HG02970 (cell line): ENCODE results near the gene WNT16.

Experiments used
- ATAC-seq: cut with Tn5 transposase; IDR thresholded peaks from one replicate; pipeline ENCODE4 v1.9.1; 2021; ENCODE audit warnings: mild to moderate bottlenecking, moderate library complexity, moderate number of reproducible peaks; ENCODE audit not compliant: unreplicated experiment, low FRiP score

Gene WNT16

DNA sequence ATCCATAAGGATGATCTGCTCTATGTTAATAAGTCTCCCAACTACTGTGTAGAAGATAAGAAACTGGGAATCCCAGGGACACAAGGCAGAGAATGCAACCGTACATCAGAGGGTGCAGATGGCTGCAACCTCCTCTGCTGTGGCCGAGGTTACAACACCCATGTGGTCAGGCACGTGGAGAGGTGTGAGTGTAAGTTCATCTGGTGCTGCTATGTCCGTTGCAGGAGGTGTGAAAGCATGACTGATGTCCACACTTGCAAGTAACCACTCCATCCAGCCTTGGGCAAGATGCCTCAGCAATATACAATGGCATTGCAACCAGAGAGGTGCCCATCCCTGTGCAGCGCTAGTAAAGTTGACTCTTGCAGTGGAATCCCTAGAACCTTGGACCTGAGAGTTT, 10.3 kb downstream of the WNT16 start:
- no peak for ATAC-seq

GRCh38 chr7:121341933-121342332, 13.1 kb downstream of the WNT16 start:
- ATAC-seq, result no peak

DNA sequence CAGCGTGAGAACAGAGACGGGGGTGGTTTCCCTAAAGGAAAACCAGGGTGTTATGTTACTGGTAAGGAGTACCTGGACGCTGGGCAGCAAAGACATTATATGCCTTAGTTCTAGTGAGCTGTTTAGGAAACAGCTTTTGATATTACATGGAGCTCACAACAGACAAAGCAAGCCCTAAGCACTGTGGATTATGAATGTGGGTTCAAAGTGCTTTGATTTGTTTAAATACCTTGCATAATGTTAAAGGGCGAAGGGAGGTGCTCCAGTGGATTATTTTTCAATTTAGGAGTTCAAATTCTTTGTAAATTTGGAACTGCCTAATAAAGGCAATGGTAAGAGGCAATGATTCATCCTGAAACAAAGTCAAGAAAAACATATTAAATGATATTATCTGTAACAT, 13.8 kb downstream of the WNT16 start:
- ATAC-seq, result no peak

DNA sequence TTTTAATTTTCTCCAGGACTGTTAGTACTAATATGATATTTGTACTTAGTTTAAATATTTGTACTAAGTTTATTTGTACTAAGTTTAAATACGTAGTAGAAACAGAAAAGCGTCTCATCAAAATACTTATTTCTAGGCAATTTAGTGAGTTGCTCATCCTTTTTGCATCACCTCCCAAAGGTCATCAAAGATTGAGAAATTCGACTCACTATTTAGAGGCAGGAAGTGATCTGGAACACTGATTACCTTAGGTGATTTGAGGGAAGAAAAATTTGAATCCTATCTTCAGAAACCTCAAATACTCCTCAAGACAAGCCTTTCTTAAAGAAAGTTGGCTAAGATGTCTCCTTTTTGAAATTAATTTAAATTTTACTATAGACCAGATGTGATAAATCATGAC, 14.5 kb downstream of the WNT16 start:
- no peak for ATAC-seq

DNA sequence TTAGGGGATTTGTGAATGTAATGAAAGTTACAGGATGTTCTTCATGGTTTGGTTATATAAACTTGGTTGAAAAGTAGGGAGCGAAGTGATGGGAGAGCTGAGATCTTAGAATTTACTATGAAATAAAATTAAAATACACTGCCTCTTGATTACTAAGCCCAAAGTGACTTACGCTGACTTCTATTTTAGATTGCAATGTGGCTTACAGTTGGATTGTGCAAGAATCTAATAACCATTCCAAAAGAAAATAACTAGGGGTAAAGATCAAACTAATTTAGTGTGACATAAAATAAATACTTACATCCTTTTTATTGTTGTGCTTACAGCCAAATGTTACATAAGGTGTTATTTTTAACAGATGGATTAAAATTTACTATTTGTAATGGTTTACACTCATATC, 15.3 kb downstream of the WNT16 start:
- no peak for ATAC-seq

GRCh38 chr7:121344497-121344896, 15.7 kb downstream of the WNT16 start:
- no peak for ATAC-seq

- no peak for ATAC-seq
Observed at GRCh38 chr7:121351682-121352081, 22.9 kb downstream of the WNT16 start.

- no peak for ATAC-seq
Observed at GRCh38 chr7:121352323-121352722, 23.5 kb downstream of the WNT16 start.

- no peak for ATAC-seq
Observed at GRCh38 chr7:121355574-121355973, 26.8 kb downstream of the WNT16 start.

DNA sequence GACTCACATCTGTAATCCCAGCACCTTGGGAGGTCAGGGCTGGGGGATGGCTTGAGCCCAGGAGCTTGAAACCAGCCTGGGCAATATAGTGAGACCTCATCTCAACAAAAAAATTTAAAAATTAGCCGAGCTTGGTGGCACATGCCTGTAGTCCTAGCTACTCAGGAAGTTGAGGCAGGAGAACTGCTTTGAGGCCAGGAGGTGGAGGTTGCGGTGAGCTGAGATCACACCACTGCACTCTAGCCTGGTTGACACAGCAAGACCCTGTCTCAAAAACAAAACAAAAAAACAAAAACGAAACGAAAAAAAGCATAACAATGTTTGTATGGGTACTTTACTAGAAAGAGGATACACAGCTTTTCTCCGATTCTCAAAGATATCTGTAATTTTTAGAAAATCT, 31.8 kb downstream of the WNT16 start:
- ATAC-seq, result no peak

DNA sequence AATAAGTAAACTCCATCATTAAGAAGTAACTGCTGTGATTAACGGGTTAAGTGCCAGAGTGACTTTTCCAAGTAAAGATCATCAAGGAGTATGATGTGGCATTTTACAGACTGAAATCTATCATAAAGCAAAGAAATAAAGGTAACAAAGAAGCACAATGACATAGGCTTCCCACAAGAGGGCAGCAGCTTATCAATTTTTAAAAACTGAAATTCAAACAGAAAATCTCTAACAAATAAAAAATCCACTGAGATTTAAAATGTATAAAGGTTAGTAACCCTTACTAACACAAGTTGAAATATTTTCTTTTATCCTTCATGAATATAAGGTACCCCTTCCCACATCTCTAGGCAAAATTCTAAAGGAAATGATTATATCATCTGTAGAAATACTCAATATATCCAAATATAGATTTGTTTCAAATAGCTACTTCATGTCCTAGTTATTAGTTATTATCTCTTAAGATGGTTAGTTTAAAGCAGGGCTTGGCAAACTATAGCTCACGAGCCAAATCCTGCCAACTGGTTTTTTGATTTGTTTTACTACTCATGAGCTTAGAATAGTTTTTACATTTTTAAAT, 38.1 kb downstream of the WNT16 start:
- no peak for ATAC-seq

GRCh38 chr7:121369462-121369861, 40.7 kb downstream of the WNT16 start:
- no peak for ATAC-seq

- no peak for ATAC-seq
Observed at GRCh38 chr7:121371367-121371766, 42.6 kb downstream of the WNT16 start.

DNA sequence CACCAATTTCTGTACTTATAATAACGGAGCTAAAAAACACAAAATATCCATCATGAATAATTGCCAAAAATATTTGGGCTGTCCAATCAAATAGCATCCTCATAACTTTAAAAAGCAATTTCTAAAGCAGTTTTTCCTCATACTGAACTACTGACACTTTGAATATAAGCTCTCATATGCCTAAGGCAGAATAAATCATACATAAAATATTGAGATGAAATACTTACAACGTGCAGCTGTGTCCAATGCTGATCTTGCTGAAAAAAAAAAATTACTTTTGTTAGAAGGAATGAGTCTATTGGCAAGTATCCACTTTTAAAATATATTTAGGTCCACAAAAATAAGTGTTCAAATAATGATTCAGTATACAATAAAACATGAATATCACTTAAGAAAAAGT, 43.1 kb downstream of the WNT16 start:
- no peak for ATAC-seq

DNA sequence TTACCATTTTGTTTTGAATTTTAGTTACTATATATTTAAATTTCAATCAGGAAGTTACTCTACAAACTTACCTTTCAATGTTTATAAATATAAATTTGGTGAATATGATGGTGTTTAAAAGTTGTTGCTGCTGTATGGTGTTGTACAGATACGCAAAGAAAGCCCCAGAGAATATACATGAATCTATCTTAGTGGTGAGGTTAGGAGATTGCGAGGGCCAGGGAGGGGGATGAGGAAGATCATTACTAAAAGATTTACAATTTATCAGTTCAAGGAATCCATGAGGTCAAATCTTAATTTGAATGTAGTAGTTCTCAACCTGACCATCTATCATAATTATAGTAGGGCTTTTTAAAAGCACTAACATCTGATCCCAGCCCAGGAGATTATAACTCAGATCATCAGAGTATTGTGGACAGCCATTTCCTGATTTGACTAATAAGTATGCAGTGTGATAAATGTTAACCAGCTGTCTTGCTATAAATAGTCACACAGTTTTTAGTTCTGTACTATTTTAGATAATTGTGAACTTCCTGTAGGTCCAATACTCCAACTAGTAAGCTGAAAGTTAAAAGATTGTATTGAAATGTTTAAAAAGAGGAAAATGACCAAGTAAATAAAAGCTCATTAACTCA, 43.7 kb downstream of the WNT16 start:
- ATAC-seq, result peak; percentile 84

GRCh38 chr7:121373177-121373576, 44.4 kb downstream of the WNT16 start:
- ATAC-seq, result no peak

DNA sequence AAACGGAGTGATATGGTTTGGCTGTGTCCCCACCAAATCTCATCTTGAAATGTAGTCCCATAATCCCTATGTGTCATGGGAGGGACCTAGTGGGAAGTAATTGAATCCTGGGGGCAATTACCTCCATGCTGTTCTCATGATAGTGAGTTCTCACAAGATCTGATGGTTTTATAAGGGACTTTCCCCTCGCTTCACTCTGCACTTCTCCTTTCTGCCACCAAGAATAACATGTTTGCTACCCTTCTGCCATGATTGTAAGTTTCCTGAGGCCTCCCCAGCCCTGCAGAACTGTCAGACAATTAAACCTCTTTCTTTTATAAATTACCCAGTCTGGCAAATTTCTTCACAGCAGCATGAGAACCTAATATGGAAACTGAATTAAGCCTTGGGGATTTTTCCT, 48.2 kb downstream of the WNT16 start:
- ATAC-seq, result no peak

DNA sequence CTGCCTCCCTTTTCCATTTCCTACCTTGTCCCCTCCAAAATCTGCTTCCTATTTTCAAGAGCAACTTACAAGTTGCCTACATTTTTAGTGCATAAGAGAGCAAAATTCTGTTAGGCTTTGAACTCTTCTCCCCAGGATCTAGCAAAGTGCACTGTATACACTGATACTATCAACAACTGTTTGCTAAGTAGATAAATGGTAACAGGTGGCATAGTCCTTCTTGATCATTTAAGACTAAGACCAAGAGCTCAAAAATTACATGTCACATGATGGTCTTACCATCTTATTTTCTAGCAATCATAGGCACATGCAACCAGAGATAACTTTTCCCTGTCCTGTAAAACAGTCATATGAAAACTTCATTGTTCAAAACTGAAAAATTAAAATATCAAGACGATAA, 51.1 kb downstream of the WNT16 start:
- no peak for ATAC-seq

DNA sequence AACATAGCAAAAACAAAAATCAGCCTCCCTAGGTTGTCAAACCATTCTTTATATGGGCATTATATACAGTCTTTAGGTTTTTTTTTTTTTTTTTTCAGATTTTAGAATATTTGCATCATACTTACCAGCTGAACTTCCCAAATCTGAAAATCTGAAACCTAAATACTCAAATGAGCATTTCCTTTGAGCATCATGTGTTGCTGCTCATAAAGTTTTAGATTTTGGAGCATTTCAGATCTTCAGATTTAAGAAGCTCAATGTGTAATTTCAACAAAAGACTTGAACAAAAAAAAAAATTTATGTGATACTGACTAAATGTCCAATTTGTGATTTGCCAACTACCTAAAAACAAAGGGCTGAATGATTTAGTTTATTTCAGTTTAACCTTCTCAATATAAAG, 53.7 kb downstream of the WNT16 start:
- no peak for ATAC-seq

GRCh38 chr7:121383235-121383910, 54.6 kb downstream of the WNT16 start:
- ATAC-seq, result no peak

GRCh38 chr7:121384265-121384664, 55.5 kb downstream of the WNT16 start:
- no peak for ATAC-seq
